Left renal cortex interstitium (tissue), 4 donors: ENCODE data around the gene ACVR1C. TPM values are rescaled to one million over a fixed set of nuclear protein-coding genes. Genes with fewer than 3 reads are reported as not detected.
A peak's percentile ranks its signal among the peaks of the same experiment; 100 is the strongest.

Experiments
- DNase-seq, 4 donors: peaks; one replicate each; pipeline ENCODE4 v3.0.0-alpha.2; 2013; ENCODE audit warnings: low read depth in 4 of 4, low spot score in 2 of 4, missing footprints in 1 of 4
- polyA plus RNA-seq, 4 donors: library from polyadenylated mRNA; unstranded; fragments of 120-200 nt; gene quantifications; one replicate each; pipeline ENCODE4 v1.2.1, GENCODE V29; 2013; ENCODE audit not compliant: insufficient read length in 4 of 4

The ACVR1C gene
- polyA plus RNA-seq, 4 donors, result 0.11 to 0.23 (median 0.18) TPM

DNA sequence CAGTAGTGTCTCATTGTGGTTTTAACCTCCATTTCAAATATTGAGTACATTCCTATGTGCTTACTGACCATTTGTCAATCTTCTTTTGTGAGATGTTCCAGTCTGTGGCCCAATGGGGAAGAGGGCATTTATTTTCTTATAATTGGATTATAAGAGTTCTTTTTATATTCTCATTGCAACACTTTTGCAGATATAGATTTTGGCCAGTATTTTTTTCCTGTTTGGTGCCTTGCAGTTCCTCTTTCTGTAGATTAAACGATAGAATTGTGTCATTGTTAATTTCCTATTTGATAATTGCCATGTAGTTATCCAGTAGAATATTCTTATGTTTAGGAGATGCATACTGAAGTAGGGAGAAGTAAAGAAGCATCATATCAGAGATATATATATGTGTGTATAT lies 128.3 kb downstream of the ACVR1C start:
- DNase-seq, result no peak

DNA sequence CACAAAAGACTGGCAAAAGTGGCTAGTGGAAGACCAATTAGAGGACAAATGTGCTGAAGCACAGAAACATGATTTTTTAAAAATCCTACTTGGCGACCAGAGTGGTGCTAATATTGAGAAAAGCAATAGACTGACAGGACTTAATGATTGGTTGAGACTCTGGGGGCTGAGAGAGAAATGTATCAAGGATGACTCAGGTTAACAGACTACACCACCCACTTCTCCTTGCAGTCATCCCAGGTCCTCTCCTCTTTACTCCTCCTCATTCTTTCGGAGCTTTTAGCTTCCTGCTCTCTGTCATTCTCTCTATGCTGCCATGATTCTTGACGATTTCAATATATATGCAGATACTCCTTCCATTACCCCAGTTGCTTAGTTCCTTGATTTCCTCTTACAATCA lies 130.2 kb downstream of the ACVR1C start:
- DNase-seq, result no peak

DNA sequence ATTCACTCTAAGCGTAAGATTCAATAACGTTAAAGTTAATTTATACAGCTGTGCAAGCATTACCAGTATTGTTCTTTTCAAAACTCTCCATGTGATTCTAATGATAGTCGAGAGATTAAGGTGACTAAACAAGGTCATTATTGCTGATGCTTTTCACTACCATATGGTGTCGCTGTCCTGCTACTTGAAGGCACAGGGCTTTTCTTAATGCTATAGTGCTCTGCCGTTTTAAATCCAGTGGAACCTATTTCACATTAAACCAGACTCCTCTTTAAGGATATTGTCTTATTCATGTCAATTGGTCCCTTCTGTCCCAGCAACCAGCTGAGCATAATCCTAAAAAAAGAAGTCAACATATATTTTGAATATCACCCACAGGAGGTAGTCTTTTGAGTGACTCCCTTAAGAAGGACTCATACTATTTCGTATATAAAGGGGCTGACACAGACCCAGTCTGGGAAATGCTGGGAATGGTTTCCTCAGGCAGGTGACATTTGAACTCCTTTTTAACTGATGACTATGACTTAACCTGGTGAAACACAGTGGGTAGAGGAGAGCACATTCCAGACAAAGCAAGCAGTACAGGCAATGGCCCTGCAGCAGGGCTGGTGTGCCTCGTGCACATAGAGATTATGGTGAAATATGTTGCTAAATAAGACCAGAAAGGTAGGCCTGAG lies 130.9 kb downstream of the ACVR1C start:
- no peak for DNase-seq

DNA sequence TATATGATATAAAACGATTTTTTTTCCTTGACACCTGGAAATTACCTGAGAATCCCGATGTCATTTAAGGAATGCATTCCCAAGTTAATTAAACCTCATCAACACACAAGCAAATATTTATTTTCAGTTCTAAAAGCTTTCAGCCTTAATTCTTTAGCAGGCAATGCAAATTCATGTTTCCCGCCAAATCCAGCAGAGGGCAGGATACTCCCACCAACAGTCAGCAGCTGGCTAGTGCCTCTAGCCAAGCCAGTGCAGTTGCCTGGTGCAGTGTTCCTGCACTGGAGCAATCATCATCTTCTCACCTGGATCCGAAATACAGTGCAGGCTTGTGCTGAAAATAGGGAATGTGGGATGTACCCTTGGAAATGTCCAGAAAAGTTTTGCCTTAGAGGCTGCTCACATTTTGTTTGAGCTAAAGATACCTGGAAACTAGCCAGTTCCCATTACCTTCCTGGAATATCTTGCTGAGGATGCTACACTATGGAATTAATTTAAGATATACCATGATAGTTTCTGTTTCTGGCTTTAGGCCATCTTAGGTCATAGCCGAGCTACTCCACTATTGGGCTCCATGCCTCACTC lies 136.4 kb downstream of the ACVR1C start:
- DNase-seq, result peak in 2 of 4 donors; percentile 18 to 48

DNA sequence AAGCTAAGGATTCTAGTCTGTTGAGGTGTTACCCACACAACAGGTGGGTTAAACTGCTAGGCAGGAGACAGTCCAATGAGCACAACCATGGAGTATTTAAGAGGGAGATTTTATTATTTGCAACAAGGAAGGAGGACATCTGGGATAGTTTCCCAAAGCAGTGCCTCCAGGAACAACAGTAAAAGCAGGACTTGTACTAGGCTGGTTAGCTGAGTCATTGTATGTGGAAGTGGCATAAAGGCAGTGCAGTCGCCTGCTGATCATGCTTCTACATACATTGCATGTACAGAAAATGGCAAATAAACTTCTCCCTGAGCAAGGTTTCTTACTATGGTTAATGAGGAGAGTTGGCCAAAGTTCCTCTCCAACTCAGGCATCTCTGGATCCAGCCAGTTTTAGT lies 138.7 kb downstream of the ACVR1C start:
- no peak for DNase-seq

DNA sequence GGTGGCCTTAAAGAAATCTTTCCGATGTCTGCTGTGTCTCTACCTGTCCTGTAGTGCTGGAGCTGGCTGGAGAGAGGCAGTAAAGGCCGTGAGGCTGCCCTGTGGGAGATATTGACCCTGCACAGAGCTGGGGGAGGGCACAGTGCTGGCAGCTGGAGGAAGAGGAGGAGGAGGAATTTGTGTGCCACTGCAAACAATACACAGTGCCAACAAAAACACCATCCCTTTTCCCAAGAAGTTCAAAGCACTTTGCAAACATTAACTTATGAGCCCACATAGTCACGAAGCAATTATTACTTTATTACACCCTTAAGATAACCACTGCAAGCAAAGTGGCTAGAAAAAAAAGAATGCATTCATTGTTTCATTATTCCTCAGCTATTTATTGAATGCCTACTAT lies 139.8 kb downstream of the ACVR1C start:
- peak in 1 of 4 donors; percentile 6 for DNase-seq

DNA sequence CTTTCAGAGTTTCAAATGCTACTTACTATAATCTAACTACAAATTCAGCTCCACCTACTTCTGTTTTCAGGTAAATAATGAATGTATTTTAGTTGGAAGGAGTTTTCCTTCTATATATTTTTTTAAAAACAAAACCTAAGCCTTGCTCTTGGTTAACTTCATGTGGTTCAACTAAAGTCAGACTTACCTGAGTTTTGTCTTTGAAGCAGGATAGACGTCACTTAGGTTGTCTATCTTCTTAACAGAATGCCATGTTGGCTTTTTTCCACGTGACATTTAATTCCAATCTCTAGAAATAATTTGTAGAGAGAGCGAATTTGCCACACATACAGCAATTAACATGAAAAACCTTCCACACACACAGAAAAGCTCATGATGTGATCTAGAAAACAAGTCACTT lies 140.9 kb downstream of the ACVR1C start:
- no peak for DNase-seq

DNA sequence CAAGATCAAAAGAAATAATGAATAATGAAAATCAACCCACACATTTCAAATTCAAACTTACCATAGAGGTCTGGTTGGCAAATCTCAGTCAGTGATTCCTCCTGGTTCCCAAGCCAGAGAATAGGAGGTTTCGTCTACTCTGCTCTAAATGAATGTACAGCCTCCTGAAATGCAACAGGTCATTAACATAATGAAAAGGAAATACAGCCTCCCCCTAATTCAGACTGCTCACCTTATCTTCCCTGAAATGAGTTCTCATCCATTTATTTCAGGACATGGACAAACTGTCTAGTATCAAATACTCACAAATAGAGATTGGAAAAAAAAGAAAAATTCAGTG lies 141.4 kb downstream of the ACVR1C start:
- DNase-seq, result no peak

DNA sequence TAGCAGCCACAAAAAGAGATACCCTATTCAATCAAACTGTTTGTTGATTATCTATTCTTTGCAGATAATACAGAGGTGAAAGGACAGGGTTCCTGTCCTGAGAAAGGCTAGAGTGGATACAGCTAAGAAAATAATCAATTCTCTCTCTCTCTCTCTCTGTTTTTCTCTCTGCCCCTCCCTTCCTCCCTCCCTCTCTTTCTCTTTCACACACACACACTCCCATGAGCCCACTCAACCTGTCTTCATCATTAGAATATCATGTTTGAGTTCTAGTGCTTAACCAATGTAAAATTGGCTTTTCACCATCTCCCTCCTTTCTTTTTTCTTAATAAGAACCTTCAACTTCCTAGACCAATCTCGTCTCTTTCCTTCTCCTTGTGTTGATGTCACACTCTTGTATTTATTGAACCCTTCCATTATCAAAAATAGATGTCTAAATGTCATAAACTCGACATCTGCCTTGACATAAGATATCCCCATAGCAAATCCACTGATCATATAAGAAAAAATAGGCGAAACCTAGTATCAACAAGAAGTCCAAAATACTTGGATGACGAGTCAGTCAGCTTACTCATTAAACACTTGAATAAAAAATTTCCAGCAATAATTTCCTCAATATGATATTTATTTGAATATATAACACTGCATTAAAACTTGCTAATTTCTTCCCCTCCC lies 141.9 kb downstream of the ACVR1C start:
- DNase-seq, result no peak

DNA sequence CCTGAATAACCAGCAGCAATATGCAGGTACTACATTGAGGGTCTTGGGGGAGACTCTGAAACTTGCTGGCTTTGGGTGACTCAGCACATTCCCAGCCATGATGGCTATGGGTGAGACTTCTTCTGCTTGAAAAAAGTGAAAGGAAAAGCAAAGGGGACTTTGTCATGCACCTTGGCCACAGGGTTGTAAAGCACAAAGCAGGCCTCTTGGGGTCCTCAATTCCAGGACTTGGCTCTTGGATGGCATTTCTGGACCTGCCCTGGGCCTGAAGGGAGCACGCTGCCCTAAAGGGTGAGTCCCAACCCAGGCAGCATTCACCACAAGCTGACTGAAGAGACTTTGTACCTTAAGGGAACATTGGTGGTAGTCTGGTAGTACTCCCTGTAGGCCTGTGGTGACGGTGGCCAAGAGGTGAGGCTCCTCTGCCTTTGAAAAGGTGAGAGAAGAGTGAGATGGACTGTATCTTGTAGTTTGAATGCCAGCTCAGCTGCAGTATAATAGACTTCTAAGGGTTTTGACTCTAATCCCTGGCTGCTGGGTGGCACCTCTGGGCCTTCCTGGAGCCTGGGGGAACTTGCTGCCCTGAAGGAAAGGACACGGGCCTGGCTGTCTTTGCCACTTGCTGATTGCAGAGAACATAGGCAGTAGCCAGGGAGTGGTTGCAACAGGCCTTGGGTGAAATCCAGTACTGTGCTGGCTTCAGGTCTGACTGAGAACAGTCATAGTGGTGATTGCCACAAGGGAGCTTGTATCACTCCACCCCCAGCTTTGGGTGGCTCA lies 148.3 kb downstream of the ACVR1C start:
- no peak for DNase-seq

DNA sequence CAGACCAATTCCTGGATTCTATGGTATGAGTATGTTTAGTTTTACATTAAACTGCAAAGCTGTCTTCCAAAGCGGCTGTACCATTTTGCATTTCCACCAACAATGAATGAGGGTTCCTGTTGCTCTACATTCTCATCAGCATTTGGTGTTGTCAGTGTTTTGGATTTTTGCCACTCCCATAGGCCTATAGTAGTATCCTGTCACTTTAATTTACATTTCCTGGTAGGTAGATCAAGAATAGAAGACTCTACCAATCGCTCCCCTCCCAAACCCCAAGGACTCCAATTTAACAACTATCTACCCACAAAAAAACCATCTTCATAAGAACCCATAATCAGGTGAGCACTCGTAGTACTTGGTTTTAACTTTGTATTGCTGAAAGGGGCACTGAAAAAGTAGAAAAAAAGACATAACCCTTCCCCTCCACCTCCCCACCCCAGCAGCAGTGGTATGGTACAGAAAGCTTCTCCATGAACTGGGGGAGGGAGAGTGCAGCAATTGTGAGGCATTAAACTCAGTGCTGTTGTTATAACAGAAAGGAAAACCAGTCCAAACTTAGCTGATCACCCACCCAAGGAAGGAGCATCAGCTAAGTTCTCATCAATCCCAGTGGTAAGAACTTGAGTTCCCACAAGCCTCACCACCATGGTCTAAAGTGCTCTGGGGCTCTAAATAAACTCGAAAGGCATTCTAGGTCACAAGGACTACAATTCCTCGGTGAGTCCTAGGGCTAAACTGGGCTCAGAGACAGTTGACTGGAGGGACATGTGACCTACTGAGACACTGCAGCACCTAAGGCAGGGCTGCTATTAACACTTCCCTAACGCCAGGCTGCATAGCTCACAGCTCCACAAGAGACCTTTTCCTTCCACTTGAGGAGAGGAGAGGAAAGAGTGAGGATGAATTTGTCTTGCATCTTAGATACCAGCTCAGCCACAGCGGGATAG lies 149.3 kb downstream of the ACVR1C start:
- DNase-seq, result no peak

DNA sequence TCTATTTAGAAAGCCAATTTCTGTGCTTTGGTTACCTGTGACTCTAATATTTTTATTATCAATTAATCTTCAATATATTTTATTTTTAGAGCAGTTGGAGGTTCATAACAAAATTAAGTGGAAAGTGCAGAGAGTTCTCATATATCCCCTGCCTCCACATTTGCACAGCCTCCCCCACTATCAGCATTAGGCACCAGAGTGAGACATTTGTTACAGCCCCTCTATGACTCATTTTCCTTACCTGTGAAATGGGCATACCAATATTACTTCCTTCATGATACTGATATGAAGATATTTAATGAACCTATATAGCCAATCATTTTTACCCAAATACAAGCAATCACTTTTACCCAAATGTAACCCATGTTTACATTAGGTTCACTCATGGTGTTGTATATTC lies 150.7 kb downstream of the ACVR1C start:
- no peak for DNase-seq

DNA sequence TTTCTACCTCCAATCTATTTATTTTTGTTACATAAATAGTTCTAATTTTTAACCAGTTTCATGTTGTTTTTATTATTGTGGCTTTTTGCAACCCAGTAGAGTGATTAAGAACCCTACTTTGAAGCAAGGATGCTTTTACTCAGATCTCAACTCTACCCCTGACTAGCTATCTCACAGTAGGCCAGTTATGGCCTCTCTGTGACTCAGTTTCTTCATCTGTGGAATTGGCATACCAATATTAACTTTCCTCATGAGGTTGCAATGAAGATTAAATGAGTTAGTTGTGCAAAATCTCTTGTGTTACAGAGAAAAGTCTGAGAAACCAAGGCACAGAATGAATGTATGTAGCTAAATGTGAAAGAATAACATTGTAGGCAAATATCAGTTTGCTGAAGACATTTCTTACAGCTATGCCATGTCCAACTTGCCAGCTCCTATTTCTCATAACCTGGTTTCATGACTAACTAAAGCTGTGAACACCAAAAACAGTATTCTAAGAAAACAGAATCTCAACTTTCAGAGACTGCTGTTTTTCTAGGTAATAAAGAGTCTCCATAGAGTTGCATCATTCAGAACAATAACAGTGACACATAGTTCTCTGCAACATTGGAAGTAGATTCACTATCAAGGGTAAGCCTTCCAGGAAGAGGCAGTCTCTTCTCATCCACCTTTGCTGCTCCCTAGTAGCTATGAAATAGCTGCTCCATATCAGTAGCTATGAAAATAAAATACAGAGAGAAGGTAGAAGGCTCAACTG lies 151.5 kb downstream of the ACVR1C start:
- no peak for DNase-seq

Other genes starting within 250 kb of the ACVR1C start
- 1 to 10 TPM; 1.7 to 2.1 (median 1.7) TPM for gene CYTIP, start 184.8 kb downstream of the ACVR1C start, polyA plus RNA-seq
- 10 to 100 TPM; 24.5 to 33.8 (median 27.0) TPM for gene ACVR1, start 247.5 kb upstream of the ACVR1C start, polyA plus RNA-seq